T-helper 1 cell treated with Interleukin-12 subunit alpha and Interleukin-12 subunit beta and Interleukin-4 antibody, amounts not matched to agents 30 ng/mL and 1 ng/mL, for 36 hours (primary cell): ENCODE measurements around the gene CWC25. TPM values are rescaled to one million over a fixed set of nuclear protein-coding genes. Genes with fewer than 3 reads are reported as not detected.
"Not testable (repeated sequence)": the region's sequence is repeated elsewhere in the genome, so short reads cannot be mapped to it uniquely, and the experiment has no call there.

Source experiments
- intact Hi-C: fragments of 100-400 bp; cut with micrococcal nuclease; formaldehyde crosslinking; loops from one replicate; pipeline ENCODE4 v1.15.1; 2024
- total RNA-seq: library from RNA; stranded (reverse); gene quantifications from 2 replicates; pipeline ENCODE4 v1.2.3, GENCODE V29; 2022

The CWC25 gene
- total RNA-seq, 1 donor from 2014 or later = 35.2 TPM

DNA sequence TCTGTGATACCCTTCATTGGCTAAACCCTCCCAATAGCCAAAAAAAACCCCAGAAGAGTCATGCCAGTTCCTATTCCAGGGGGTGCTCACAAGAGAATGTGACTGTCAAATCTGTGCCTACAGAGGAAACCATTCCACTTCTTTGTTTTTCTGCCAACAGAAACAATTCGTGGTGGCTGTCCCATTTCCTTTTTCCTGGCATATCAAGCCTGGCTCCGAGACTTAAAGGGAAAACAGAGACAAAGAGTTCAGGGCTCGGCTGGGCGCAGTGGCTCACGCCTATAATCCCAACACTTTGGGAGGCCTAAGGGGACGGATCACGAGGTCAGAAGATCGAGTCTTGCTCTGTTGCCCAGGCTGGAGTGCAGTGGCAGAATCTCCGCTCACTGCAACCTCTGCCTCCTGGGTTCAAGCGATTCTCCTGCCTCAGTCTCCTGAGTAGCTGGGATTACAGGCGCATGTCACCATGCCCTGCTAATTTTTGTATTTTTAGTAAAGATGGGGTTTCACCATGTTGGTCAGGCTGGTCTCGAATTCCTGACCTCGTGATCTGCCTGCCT, 34.9 kb downstream of the CWC25 start:
- intact Hi-C loops = not testable (repeated sequence)

- intact Hi-C loops = no loop called here
These were observed 35.9 kb downstream of the CWC25 start for GRCh38 chr17:38789185-38789584.

GRCh38 chr17:38787999-38788398, 37.1 kb downstream of the CWC25 start:
- intact Hi-C loops = not testable (repeated sequence)

DNA sequence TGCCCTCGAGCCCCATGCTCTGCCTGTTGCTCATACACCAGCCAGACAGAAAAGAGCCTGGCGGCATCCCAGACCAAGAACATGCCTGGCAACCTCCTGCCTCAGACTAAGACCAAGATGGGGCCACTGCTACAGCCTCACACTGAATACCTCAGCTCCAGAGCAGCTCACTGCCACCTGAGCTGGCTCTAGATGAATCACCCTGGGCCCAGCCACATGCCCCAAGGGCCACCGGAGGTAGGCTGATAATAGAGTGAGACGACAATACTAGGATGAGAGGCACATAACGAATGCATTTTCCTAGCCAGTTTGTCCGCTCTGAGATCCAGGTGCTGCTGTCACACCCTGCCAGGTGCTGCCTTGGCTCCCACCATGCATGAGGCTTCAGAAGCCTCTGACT, 38.7 kb downstream of the CWC25 start:
- intact Hi-C loops = no loop called here

DNA sequence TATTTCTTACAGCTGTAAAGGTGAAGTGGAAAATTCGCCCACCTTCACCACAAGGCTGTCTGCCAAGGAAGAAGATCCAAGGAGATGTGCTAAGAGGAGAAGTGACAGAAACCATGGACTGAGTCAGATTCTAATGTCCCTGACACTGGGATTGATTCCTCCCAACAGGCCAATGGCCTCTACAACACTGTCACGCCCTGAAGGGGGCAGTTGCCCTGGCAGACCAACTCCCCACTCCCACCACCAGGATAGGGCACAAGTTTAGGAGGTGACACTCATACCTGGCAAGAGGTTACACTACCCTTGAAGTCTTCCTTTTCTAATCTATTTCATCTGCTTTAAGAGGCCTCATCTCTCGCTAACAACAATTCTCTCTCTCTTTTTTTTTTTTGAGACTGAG, 41.9 kb downstream of the CWC25 start:
- intact Hi-C loops = no loop called here

- intact Hi-C loops = no loop called here
These were observed 45.0 kb downstream of the CWC25 start for GRCh38 chr17:38779965-38780752.

DNA sequence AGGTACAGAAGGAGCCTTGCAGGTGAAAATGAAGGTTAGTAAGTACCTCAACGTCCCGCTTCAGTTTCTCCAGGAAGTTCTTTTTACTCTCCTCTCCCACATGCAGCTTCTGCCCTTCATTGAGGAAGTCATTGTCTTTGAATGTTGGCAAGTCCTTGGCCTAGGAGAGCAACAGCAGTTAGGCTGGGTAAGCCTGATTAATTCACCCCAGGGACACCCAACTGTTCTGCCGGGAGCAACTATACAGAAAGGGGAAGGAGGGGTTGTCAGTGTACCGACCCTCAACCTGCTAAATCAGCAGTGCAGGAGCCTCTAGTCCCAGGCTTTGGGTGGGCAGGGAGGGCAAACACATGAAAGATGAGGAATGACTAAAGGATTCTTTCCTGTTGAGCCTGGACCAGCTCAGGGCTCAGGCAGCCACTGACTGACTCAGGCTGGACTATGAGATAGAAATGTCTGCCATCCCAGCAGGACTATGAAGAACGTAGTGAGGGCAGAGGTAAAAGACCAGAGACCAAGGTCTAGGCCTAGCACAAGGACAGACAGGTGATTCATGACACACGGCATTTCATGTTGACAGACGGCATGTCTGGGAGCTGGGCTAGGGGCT, 47.4 kb downstream of the CWC25 start:
- intact Hi-C loops = no loop called here

- intact Hi-C loops = no loop called here
These were observed 51.9 kb downstream of the CWC25 start for GRCh38 chr17:38773258-38773657.

GRCh38 chr17:38768417-38768816, 56.7 kb downstream of the CWC25 start:
- intact Hi-C loops = no loop called here

DNA sequence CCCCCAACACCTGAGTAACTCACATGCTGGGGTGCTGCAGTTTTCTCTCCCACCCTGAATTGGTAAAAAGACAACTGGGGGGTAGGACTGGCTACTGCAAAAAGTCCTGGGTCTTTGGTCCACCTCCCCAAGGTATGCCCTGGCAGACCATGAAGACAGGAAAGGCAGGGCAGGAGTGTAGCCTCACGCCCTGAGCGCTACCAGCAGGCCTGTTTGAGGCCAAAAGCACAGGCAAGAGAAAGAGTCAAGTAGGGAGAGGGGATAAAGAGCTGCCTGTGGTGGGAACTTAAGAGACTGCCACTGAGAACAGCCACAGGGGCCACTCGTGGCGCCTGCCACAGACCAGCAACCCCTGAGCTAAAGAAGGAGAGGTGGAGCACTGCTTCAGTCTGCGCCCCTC, 58.8 kb downstream of the CWC25 start:
- intact Hi-C loops = no loop called here

DNA sequence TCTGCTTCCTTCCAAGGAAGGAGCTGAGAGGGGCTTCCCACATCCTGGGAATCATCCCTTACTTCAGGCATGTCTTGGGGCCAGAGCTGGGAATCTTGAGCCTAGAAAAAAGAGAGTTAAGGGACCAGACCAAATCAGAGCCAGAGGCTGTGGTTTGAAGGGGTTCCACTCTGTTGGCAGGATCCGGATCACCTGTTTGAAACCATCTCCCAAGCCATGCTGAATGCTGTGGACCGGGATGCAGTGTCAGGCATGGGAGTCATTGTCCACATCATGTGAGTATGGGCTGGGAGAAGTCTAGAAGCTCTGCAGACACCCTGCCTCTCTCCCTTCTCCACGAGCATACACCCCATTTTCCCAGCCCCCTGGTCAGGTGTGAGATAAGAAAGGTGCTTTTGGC, 62.9 kb downstream of the CWC25 start:
- intact Hi-C loops = no loop called here

GRCh38 chr17:38761612-38762011, 63.5 kb downstream of the CWC25 start:
- intact Hi-C loops = no loop called here

DNA sequence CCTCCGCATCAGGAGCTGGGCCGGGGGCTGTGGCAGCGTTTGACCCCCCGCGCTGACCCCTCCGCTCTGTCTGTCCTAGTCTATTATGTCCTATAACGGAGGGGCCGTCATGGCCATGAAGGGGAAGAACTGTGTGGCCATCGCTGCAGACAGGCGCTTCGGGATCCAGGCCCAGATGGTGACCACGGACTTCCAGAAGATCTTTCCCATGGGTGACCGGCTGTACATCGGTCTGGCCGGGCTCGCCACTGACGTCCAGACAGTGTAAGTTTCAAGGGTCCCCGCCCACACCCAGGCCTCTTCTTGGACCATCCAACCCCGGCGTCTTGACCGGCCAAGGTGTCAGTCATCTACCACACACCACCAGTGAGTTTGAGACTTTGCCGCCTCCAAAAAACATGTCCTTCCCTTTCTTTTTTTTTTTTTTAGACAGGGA, 72.0 kb downstream of the CWC25 start:
- intact Hi-C loops = loop anchor here (2.0 kb wide), 1 partner anchor 194 kb away; no protein-coding TSS in a partner anchor

DNA sequence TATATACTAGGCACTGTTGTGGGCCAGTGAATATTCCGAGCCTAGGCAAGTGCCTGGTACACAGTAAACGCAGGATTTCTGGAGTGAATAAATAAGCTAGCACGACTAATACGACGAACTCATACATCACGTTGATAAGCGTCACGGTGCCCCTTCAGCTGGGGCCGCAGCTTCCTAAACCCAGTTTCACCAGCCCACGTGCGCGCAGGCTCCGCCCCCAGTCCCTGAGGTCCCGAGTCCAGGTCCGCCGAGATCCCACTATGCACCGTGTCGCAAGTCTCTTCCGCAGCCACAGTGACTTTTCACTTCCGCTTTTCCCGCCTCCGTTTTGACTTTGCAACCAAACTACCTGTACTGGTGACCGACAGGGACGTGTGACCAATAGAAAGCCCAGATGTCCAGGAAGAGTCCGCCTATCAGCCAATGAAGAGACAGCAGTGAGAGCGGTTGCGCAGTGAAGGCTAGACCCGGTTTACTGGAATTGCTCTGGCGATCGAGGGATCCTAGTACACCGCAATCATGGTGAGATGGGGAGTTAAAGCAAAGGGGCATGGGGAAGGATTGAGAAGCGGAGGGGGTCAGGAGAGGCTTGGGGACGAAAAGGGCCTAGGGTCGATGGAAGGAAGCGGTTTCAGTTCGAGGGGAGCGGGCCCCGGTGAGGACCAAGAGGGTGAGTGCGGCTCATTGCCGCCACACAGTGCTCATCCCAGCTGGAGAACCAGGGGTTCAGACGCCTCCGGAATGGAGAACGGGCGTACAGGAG, 72.6 kb downstream of the CWC25 start, which contains the start of gene PSMB3:
Gene PSMB3 (plus strand): TSS at position 434 of the 763 bp plus-strand sequence. CDS start 86 bp downstream, at position 520.
- intact Hi-C loops = loop anchor here (1.0 to 2.0 kb wide), 12 partner anchors 22 to 1228 kb away; partner anchors contain the start of genes CDK12, CISD3, CWC25 and PIP4K2B

DNA sequence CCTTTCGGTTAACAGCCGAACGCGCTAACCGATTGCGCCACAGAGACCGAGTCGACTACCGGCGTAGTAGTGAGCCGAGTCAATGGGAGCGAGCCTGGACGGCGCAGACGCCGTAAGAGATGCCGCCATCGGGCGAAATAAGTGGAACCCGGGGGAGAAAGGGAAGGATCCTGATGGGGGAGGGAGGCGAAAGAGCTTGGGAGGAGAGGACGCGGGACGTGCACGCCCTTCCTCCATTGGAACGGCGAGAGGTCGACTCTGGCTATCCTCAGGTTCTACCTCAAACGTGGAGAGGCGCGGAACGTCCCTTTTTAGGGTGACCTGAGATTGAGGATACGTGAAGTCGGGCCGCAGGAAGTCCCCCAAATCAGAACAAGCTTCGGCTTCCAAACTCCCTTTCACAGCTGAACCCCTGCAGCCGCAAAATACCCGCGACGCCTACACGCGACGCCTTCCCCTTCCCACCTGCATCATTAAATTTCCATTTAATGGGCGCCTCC, 73.3 kb downstream of the CWC25 start:
- intact Hi-C loops = loop anchor here (1.0 to 2.0 kb wide), 12 partner anchors 22 to 1228 kb away; partner anchors contain the start of genes CDK12, CISD3, CWC25 and PIP4K2B

DNA sequence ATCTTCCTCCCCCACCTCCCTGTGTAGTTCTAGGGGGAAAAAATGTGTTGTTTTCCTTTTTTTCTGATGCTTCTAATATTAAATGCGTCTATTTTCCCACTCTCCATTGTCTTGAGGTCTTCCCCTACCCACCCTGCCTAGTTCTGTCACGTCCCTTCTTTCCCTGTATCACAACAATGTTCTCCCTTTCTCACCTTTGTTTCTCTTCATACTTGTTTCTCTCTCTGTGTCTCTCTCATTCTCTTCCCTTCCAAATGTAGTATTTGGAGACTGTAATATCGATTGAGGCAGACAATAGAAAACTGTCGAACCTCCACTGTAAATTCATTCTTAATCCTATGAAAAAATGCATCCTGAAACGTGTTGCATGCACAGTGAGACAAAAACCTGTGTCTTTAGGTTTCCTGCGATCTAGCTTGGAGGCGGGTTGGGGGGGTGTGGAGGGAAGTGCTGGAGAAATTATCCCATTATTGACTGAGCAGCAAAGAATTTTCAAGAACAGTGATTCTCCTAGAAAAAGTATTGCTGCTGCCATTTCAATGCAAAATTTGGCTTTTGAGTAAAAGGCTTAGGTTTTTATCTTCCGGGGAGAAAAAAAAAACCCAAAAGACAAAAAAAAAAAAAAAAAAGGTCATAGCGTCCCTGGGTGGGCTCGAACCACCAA, 73.8 kb downstream of the CWC25 start:
- intact Hi-C loops = no loop called here

Other genes starting within 250 kb of the CWC25 start
- 0.42 TPM in 1 of 2 replicates, not detected in the other for gene SRCIN1, start 219.4 kb downstream of the CWC25 start, total RNA-seq
- 16.1 and 16.5 TPM in 2 replicates for gene EPOP, start 150.4 kb downstream of the CWC25 start, total RNA-seq
- gene MLLT6, start 120.0 kb downstream of the CWC25 start, total RNA-seq = 303 and 305 TPM in 2 replicates
- 38.3 and 47.1 TPM in 2 replicates for gene CISD3, start 95.0 kb downstream of the CWC25 start, total RNA-seq
- gene PCGF2, start 77.0 kb downstream of the CWC25 start, total RNA-seq = 2.1 and 2.7 TPM in 2 replicates
- 318 and 320 TPM in 2 replicates for gene PSMB3, start 72.6 kb downstream of the CWC25 start, total RNA-seq
- 40.7 and 44.1 TPM in 2 replicates for gene PIP4K2B, start 25.8 kb downstream of the CWC25 start, total RNA-seq
- 1,229 and 1,273 TPM in 2 replicates for gene RPL23, start 28.4 kb upstream of the CWC25 start, total RNA-seq
- 217 and 222 TPM in 2 replicates for gene LASP1, start 44.7 kb upstream of the CWC25 start, total RNA-seq
- gene FBXO47, start 142.1 kb upstream of the CWC25 start, total RNA-seq = not detected in 2 replicates